Esophagus muscularis mucosa (tissue), 3 donors: Measurements from ENCODE around the gene SOD3.

ENCODE experiments used
- POLR2A ChIP-seq: fragments of 450-650 bp; IDR thresholded peaks from one replicate; pipeline ENCODE4 v1.6.1; 2017; ENCODE audit warnings: antibody characterized with exemption, moderate library complexity, mild to moderate bottlenecking, low read depth
- POLR2AphosphoS5 ChIP-seq, 2 donors: sonication (generic); formaldehyde crosslinking; IDR thresholded peaks; one replicate each; pipeline ENCODE4 v1.6.1; 2017; ENCODE audit warnings: antibody characterized with exemption in 2 of 2
- TF ChIP-seq, protein P1 (sequence below), 3 experiments: fragments of 200-600 bp in 2 of 3; fragments of 450-650 bp in 1 of 3; sonication (generic) in 2 of 3; IDR thresholded peaks; one replicate each; pipeline ENCODE4 v1.5.1; 2017 to 2019; ENCODE audit warnings: antibody characterized with exemption in 3 of 3, mild to moderate bottlenecking in 2 of 3, moderate library complexity in 1 of 3

DNA sequence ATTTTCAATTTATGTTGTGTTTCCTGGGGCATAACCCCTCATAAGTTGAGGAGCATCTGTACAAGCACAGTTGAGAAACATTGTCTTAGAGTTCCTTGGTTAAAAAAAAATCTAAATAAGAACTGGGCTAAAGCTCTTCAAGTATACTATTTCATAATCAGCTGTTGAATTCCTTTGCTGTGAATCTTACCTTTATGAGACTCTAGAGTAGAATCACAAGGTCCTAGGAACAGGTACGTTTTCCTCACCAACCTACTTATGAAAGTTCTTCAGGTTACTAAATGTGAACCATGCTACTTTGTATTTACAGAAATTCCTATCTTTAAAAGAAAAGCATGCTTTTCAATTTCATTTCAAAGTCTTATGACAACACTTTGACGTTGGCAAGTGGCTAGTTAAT is 20.9 kb upstream of the SOD3 start:
- no peak for TF ChIP-seq POLR2A
- TF ChIP-seq, protein P1, sequence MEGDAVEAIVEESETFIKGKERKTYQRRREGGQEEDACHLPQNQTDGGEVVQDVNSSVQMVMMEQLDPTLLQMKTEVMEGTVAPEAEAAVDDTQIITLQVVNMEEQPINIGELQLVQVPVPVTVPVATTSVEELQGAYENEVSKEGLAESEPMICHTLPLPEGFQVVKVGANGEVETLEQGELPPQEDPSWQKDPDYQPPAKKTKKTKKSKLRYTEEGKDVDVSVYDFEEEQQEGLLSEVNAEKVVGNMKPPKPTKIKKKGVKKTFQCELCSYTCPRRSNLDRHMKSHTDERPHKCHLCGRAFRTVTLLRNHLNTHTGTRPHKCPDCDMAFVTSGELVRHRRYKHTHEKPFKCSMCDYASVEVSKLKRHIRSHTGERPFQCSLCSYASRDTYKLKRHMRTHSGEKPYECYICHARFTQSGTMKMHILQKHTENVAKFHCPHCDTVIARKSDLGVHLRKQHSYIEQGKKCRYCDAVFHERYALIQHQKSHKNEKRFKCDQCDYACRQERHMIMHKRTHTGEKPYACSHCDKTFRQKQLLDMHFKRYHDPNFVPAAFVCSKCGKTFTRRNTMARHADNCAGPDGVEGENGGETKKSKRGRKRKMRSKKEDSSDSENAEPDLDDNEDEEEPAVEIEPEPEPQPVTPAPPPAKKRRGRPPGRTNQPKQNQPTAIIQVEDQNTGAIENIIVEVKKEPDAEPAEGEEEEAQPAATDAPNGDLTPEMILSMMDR (IDR thresholded peaks at IDR 0.05), result no peak
- TF ChIP-seq POLR2AphosphoS5 (IDR thresholded peaks at IDR 0.05), result no peak
